ACC112 (cell line): ENCODE results near the gene STXBP1.

ENCODE experiments used
- H2AFZ ChIP-seq: fragments of 200-600 bp; sonication (generic); one replicate; pipeline ENCODE4 v1.6.0; 2017; ENCODE audit warnings: antibody characterized with exemption, low read length; ENCODE audit not compliant: unreplicated experiment
- H3K27ac ChIP-seq: fragments of 200-600 bp; sonication (generic); 2 replicates; pipeline ENCODE4 v1.5.1; 2014; ENCODE audit warnings: low read depth, mild to moderate bottlenecking, antibody characterized with exemption, low read length, moderate library complexity
- H3K27me3 ChIP-seq: fragments of 200-600 bp; sonication (generic); 2 replicates; pipeline ENCODE4 v1.6.1; 2014; ENCODE audit warnings: mild to moderate bottlenecking, antibody characterized with exemption, low read length, moderate library complexity, mixed read lengths; ENCODE audit not compliant: insufficient read depth
- H3K36me3 ChIP-seq: fragments of 200-600 bp; sonication (generic); 2 replicates; pipeline ENCODE4 v1.6.1; 2016; ENCODE audit warnings: mild to moderate bottlenecking, antibody characterized with exemption, low read length, moderate library complexity, mixed read lengths; ENCODE audit not compliant: insufficient read depth
- H3K4me1 ChIP-seq: fragments of 200-600 bp; sonication (generic); one replicate; pipeline ENCODE4 v1.6.1; 2016; ENCODE audit warnings: low read length, mixed read lengths; ENCODE audit not compliant: insufficient read depth, unreplicated experiment, control insufficient read depth
- H3K4me3 ChIP-seq: fragments of 200-600 bp; sonication (generic); 2 replicates; pipeline ENCODE4 v1.5.1; 2014; ENCODE audit warnings: mild to moderate bottlenecking, low read depth, low read length
- H3K79me2 ChIP-seq: fragments of 200-600 bp; sonication (generic); one replicate; pipeline ENCODE4 v1.6.0; 2016; ENCODE audit warnings: low read length; ENCODE audit not compliant: control insufficient read depth, unreplicated experiment, insufficient read depth

Gene STXBP1

DNA sequence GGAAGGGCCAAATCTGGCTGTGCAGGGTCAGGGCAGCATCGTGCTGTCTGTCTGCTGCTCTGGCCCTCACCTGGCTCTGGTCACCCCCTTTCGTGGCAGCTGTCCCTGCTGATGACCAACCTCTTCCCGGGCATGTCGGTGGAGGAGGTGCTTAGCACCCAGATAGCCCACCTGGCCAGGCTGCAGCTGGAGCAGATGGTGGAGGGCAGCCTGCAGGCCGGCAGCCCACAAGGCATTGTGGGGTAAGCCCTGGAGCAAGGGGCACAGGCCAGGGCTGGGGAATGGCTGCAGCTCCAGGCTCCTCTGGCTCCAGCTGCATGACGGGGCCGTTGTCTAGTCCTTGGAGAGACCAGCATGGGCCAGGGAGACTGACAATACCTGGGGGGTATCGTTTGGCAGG, 114.8 kb downstream of the STXBP1 start:
- no peaks in the 10 kb centered on the region for H3K79me2 ChIP-seq
- H3K36me3 ChIP-seq, result no peaks in the 10 kb centered on the region
- H3K27ac ChIP-seq, result no peak overlapping the region
- H3K4me1 ChIP-seq, result peaks cover 19% of the 10 kb centered on the region
- no peak overlapping the region for H2AFZ ChIP-seq
- H3K4me3 ChIP-seq, result no peak overlapping the region
- no peaks in the 10 kb centered on the region for H3K27me3 ChIP-seq

DNA sequence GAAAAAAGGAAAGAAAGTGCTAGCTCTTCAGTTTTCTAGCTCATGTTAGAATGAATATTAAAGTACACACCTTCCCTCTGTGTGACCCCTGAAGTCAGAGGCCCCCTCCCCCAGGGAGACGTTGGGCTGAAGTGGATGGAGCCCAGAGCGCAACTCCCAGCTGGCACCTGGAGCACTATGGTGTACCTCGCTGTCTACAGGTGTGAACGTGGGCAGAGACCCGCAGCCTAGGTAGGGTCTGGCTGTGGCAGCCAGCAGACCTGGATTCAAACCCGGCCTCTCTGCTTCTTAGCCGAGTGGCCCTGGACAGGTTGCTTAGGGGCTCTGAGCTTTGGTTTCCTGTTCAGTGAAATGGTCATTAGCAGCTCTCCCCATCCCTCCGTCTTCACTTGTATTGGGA, 116.7 kb downstream of the STXBP1 start:
- no peak overlapping the region for H2AFZ ChIP-seq
- H3K27ac ChIP-seq, result no peak overlapping the region
- no peaks in the 10 kb centered on the region for H3K79me2 ChIP-seq
- H3K4me3 ChIP-seq, result no peak overlapping the region
- peaks cover 9% of the 10 kb centered on the region for H3K4me1 ChIP-seq
- H3K36me3 ChIP-seq, result no peaks in the 10 kb centered on the region
- no peaks in the 10 kb centered on the region for H3K27me3 ChIP-seq

DNA sequence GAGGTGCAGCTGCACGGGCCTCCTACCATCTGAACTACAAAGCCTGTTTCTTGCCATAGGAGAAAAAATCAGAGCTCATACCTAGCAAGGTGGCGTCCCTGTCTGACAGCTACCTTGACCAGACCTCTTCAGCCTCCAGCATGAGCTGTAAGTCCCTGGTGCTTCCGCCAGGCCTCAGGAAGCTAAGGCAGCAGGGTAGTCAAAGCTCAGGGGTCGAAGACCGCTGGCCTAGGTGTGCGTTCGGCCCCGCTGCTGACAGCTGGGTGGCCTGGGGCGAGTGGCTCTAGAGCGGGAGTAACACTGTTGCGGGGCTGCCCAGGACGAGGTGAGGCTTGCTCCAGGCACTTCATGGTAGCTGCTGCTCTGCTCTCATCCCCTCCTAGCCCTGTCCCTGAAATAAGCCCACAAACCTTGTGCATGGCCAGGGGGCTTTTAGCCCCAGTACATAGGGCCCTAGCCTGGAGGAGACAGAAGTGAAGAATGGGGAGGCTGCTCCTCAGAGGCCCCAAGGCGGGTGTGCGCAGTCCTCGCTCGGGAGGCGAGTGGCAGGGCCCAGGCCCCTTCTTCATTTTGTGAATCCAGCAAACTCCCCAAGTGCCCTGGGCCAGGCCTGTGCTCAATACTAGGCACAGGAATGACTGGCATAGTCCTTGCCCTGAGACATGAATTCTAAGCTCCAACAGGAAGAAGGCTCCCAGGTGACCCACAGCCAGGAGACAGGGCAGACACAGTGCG, 117.6 kb downstream of the STXBP1 start:
- Histone ChIP-seq H3K4me3 (no peak overlapping the region), H3K36me3 (no peaks in the 10 kb centered on the region), H2AFZ (no peak overlapping the region), H3K4me1 (peaks cover 4% of the 10 kb centered on the region), H3K79me2 (no peaks in the 10 kb centered on the region), H3K27ac (no peak overlapping the region), H3K27me3 (no peaks in the 10 kb centered on the region)

DNA sequence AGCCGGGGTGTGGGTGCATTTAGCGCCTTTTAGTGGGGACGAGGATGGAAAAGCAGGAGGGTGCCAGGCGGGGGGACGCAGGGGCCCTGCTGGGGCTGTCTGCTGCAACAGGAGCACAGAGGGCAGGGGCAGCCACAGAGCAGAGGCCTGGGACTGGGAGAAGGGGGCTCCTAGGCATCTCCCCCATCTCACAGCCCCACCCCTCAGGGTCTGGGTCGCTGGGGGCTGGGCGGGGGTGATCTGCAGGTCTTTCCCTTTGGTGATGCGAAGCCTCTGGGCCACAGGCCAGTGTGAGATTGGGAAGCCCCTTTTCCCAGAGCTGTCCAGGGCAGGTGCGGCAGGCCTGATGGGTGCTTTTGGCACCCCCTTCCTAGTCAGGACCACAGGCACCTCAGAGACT, 118.2 kb downstream of the STXBP1 start:
- H3K79me2 ChIP-seq, result no peaks in the 10 kb centered on the region
- H3K27me3 ChIP-seq, result no peaks in the 10 kb centered on the region
- peaks cover 4% of the 10 kb centered on the region for H3K4me1 ChIP-seq
- H3K27ac ChIP-seq, result no peak overlapping the region
- H3K36me3 ChIP-seq, result no peaks in the 10 kb centered on the region
- H3K4me3 ChIP-seq, result no peak overlapping the region
- no peak overlapping the region for H2AFZ ChIP-seq

DNA sequence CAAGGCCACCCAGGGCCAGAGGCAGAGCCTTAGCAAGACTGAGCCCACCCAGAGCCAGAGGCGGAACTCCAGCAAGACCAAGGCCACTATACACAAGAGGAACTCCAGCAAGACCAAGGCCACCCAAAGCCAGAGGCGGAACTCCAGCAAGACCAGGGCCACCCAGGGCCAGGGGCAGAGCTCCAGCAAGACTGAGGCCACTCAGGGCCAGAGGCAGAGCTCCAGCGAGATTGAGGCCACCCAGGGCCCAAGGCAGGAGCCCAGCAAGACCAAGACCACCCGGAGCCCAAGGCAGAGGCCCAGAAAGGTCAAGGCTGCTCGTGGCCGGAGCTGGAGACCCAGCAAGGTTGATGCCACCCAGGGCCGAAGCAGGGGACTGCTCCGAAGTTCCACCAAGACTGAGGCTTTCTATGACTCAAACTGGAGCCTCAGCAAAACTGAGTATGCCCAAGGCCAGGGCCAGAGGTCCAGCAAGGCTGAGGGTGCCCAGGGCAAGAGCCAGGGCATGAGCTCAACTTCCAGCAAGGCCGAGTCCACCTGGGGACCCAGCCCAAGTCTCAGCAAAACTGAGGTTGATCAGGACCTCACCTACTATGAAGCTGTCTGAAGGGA, 118.8 kb downstream of the STXBP1 start:
- Histone ChIP-seq H3K4me3 (no peak overlapping the region), H2AFZ (no peak overlapping the region), H3K4me1 (peaks cover 9% of the 10 kb centered on the region), H3K27ac (no peak overlapping the region), H3K79me2 (no peaks in the 10 kb centered on the region), H3K36me3 (no peaks in the 10 kb centered on the region), H3K27me3 (no peaks in the 10 kb centered on the region)

DNA sequence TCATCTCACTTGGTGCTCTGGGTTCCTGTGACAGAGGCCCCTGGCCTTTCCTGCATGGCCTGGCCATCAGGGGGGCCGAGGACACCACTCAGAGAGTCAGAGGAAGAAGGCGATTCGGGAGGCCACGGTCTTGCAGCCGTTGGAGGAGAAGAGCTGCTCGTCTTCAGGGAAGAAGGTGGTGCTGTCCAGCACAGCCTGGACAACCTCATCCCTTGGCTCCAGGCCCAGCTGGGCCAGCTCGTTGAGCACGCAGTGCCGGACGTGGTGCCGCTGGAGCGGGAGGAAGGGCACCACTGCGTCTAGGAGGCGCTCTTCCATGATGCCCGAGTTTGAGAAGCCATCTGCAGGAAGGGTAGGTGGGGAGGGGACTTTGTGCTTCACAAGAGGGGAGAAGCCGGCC, 119.9 kb downstream of the STXBP1 start:
- H3K36me3 ChIP-seq, result no peaks in the 10 kb centered on the region
- no peak overlapping the region for H3K4me3 ChIP-seq
- H2AFZ ChIP-seq, result no peak overlapping the region
- peaks cover 9% of the 10 kb centered on the region for H3K4me1 ChIP-seq
- no peaks in the 10 kb centered on the region for H3K27me3 ChIP-seq
- no peaks in the 10 kb centered on the region for H3K79me2 ChIP-seq
- H3K27ac ChIP-seq, result no peak overlapping the region

DNA sequence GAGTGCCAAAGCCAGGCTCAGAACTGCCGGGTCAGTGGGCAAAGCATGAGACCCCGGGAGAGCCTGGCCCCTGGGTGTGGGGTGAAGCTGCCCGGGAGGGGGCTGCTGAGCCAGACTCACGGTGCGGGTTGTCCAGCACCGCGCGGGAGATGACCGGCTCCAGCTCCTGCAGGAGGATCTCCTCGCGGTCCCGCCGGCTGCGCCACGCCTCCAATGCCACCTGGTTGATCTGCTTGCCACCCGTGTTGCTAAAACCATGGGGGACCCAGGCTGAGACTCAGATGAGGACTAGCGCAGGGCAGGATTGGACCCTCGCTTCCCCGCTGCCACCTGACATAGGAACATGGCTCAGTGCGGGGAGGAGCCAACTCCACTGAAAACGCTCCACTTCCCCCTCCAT, 120.4 kb downstream of the STXBP1 start:
- no peaks in the 10 kb centered on the region for H3K36me3 ChIP-seq
- no peak overlapping the region for H2AFZ ChIP-seq
- H3K4me3 ChIP-seq, result no peak overlapping the region
- peaks cover 9% of the 10 kb centered on the region for H3K4me1 ChIP-seq
- no peak overlapping the region for H3K27ac ChIP-seq
- no peaks in the 10 kb centered on the region for H3K79me2 ChIP-seq
- no peaks in the 10 kb centered on the region for H3K27me3 ChIP-seq

DNA sequence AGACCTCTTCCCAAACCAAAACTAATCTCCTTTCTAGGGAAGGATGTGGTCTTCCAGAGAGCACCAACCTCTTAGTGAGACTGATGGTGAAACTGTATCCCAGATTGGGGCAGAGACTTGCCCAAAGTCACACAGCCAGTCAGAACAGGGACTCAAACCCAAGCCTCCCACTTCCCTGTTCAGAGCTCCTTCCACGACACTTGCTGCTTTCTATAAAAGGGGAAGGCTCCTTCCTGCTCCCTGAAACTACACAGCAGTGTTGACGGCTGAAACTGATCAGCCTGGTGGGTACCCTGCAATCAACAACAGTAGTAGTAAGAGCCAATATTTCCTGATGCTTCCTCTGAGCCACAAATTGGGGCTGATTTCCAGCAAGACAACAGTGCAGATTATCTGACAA, 121.5 kb downstream of the STXBP1 start:
- no peaks in the 10 kb centered on the region for H3K27me3 ChIP-seq
- H3K27ac ChIP-seq, result no peak overlapping the region
- peaks cover 9% of the 10 kb centered on the region for H3K4me1 ChIP-seq
- H2AFZ ChIP-seq, result no peak overlapping the region
- no peak overlapping the region for H3K4me3 ChIP-seq
- H3K79me2 ChIP-seq, result no peaks in the 10 kb centered on the region
- no peaks in the 10 kb centered on the region for H3K36me3 ChIP-seq

DNA sequence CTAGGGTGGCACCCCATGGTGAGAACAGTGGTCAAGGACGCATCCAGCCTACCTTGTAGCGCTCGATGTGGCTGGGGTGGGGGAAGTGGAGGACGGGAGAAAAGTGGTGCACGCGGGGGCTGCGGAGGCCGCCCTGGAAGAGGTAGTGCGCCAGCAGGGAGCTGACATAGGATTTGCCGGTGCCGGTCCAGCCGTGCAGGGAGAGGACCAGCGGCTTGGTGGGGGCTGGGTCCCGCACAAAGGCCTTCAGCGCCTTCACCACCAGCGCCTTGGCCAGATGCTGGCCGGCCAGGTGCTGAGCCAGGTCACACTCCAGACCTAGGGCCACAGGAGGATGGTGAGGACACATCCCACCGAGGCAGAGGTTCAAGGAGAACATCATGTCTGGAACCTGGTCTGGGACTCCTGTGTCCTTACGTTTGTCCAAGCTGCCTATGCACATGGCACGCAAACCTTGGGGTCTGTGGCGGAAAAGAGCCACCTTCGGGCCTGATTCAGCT, 122.2 kb downstream of the STXBP1 start:
- Histone ChIP-seq H3K4me1 (peaks cover 9% of the 10 kb centered on the region), H3K27ac (no peak overlapping the region), H3K4me3 (peak overlapping the region; percentile 76), H3K36me3 (no peaks in the 10 kb centered on the region), H2AFZ (no peak overlapping the region), H3K79me2 (no peaks in the 10 kb centered on the region), H3K27me3 (no peaks in the 10 kb centered on the region)

DNA sequence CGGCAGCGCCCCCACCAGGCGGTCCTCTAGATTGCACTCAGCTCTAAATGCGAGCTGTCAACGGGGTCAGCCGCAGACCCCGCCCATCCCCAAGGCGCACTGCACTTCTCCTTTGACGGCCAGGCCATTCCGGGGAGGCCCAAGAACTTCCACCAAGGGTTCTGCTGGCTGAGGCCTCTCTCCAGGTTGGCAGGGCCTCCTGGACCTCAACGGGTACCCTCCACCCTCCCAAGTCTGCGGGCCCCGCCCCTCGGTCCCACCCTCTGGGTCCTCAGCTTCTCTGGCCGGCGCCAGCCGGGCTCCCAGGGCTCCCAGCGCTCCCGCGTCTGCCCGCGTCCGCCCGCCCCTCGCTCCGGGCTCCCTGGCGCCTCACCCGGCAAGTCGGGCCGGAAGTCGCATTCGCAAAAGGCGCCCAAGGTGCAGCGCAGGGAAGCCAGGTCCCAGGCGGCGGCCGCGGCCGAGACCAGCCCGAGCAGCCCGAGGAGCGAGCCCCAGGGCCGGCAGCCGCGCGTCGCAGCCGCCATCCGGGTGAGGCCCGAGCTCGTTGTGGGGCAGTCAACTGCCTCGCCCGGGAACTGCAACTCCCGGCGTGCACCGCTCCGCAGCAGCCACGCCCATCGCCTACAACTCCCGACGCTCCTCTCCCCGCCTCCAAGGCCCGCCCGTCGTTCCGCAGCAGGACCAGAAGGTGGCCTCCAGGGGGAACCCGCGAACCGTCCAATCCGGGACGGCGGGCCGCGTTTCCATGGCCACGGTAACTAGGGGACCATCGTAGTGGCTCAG, 122.9 kb downstream of the STXBP1 start, which contains the start of gene TOR2A:
Gene TOR2A, minus strand, starts transcription at position 548 of the 783 bp plus-strand sequence. Its CDS starts 24 bp downstream, at position 524.
- H3K36me3 ChIP-seq, result no peaks in the 10 kb centered on the region
- peaks cover 12% of the 10 kb centered on the region for H3K4me1 ChIP-seq
- no peaks in the 10 kb centered on the region for H3K27me3 ChIP-seq
- H3K27ac ChIP-seq, result peak within 1 kb of the TSS; percentile 56; the same call in 1 of the 2 replicates
- peak within 1 kb of the TSS; percentile 61 for H2AFZ ChIP-seq
- H3K79me2 ChIP-seq, result no peaks in the 10 kb centered on the region
- H3K4me3 ChIP-seq, result peak within 1 kb of the TSS; percentile 76
